GM19372 (cell line): Measurements from ENCODE around the gene KCNT1.
"Not testable (repeated sequence)": the region's sequence is repeated elsewhere in the genome, so short reads cannot be mapped to it uniquely, and the experiment has no call there.

Source experiments
- ATAC-seq: cut with Tn5 transposase; IDR thresholded peaks from one replicate; pipeline ENCODE4 v1.9.1; 2021; ENCODE audit warnings: mild to moderate bottlenecking, low read depth, moderate library complexity; ENCODE audit not compliant: unreplicated experiment

Gene KCNT1

DNA sequence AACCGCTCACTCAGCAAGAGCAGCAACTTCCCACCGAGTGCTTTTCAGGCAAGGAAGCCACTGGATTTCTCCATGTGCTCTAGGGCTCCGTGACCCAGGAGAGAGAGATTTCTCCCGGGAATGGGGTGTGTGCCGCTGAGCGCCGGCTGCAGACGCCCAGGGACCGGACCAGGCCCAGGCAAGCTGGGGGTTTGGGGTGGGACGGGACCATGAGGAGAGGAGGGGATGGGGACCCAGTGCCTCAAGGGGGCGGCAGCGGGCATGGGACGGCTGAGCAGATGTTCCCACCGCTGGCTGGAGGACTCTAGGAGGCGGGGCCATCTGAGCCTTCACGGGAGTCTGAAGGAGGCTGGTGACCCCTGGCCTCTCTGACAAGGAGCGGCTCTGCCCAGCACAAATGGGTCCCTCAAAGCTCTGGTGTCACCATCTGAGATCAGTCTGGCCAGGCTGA is 30.4 kb upstream of the KCNT1 start:
- ATAC-seq, result no peak

DNA sequence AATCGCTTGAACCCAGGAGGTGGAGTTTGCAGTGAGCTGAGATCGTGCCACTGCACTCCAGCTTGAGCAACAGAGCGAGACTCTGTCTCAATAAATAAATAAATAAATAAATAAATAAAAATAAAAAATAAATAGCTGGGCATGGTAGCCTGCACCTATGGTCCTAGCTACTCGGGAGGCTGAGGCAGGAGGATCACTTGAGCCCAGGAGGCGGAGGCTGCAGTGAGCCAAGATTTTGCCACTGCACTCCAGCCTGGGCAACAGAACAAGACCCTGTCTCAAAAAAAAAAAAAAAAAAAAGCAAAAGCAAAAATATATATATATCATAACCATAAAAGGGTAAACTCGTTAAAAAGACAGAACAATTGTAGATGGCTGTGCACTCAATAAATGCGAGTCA is 29.2 kb upstream of the KCNT1 start:
- not testable (repeated sequence) for ATAC-seq

DNA sequence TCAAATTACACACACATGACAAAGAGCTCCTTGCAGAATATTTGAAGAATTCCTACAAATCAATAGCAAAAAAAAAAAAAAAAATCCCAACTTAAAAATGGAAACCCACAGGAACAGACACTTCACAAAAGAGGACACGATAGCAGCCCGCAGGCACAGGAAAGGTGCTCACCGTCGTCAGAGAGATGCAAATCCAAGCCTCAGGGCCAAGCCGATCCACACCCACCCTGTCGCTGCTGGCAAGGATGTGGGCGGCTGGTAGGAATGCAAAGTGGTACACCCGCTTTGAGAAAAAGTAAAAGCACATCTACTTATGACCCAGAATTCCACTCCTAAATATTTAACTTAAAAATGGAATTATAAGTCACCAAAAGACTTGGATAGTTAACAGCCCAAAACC is 28.0 kb upstream of the KCNT1 start:
- no peak for ATAC-seq

DNA sequence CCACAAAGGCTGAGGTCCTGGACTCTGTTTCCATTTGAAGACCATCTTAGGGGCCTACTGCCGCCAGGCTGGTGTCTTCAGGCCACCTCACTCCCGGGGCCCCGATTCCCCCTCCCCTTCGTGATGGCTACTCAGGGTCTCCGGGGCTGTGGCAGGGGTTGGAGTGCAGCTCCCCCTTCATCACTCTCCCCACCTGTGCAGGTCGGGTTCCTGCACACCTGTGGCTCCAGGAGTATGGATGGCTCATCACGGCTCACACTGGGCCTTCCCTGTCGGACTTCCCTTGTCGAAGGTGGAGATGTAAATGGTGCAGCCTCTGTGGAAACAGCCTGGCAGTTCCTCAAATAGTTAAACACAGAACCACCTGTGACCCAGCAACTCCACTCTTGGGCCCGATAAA is 27.0 kb upstream of the KCNT1 start:
- no peak for ATAC-seq

DNA sequence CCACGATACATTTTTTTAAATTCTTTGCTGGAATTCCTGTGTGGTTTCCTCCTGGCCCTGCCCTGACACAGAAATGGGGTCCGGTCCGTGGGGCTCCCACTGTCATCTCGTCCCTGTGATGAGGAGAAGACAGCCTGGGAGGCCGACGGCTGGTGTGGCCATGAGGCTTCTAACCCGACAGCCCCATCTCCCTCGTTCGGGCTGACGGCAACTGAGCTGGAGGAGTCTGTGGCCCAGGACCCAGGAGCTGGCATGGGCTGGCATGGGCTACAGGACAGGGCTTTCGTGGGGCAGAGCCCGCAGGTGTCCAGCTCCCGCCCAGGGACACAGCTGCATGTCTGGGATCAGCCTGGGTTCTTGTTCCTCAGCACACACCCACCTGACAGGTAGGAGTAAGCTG is 25.1 kb upstream of the KCNT1 start:
- no peak for ATAC-seq

DNA sequence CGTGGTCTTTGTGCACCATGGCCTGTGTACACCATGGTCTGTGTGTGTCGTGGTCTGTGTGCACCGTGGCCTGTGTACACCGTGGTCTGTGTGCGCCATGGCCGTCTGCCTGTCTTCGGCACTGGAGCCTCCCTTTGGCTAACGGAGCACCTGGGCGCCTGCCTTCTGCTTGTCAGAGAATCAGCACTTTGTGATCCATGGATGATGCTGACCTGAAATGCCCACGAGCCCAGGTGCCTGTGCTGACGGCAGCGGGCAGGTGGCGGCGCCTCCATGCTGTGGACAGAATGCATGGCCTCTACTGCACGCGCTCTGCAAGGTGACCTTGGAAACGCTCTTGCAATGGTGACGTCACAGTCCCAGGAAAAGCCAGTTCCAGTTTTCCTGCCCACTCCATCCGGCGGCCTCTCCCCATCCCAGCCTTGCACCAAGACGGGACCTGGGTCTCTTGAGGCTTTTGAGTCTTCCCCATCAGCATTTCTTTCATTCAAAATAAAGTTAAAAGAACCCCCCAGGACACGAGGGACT is 24.3 kb upstream of the KCNT1 start:
- ATAC-seq, result no peak

DNA sequence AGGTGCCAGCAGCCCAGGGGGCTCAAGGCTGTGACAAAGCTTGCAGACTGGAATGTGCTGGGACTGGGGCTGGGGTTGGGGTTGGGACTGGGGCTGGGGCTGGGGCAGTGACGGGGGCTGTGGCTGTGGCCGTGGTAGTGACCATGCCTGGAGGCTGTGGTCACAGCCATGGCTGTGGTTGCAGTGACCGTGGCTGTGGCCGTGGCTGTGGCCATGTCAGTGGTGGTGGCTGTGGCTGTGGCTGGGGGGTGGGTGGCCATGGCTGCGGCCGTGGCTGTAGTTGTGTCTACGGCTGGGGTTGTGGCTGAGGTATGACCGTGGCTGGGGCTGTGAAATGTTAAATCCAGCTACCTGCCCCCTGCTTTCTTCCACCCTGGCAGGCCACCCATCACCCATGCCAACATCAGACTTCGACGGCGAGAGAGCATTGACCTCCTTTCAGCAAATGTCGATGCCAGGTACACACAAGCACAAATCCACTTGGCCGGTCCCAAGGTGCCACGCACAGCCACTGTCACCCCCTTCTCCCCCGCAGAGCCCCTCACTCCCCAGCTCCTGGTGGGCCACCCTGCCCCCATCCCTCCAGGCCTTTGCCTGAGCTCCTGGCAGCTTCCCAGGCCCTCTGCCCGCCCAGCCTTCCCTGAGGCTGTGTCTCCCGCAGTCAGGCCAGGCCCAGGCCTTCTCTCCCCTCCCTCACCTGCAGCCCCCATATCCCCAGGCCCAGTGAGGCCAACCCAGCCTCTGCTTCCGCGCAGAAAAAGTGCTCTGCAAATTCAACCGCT is 23.6 kb upstream of the KCNT1 start:
- no peak for ATAC-seq

DNA sequence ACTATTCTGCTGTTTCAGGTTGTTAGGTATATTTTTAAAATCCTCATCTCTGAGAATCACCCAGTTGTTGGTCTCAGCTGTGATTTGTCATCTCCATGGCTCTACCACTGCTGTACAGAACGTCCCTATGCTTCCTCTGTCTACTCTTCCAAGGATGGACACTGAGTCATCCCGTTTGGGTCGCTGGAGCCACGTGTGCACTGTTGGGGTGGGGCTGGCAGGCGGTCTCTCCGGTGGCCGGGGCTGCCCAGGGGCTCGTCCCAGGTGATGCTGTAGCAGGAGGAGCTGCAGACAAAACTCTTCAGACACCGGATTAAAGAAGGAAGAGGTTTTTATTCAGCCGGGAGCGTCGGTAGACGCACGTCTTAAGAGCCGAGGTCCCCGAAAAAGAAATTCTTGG is 21.9 kb upstream of the KCNT1 start:
- no peak for ATAC-seq

DNA sequence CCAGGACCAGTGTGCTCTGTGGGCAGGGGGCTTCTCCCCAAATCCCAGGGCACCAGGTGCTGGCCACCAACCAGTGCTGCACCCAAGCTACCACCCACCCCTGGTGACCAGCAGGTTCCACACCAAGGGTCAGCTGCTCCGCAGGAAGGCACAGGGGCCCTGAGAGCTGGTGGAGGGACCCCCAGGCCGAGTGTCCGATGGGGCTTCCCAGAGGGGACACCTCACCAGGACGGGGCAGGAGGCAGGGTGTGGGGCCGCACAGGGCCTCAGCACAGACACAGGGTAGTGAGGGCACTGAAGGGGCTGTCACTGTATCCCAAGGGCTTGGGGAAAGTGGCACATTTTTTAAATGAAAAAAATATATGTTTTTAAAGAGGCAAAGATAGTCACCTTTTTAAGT is 20.8 kb upstream of the KCNT1 start:
- ATAC-seq, result no peak

DNA sequence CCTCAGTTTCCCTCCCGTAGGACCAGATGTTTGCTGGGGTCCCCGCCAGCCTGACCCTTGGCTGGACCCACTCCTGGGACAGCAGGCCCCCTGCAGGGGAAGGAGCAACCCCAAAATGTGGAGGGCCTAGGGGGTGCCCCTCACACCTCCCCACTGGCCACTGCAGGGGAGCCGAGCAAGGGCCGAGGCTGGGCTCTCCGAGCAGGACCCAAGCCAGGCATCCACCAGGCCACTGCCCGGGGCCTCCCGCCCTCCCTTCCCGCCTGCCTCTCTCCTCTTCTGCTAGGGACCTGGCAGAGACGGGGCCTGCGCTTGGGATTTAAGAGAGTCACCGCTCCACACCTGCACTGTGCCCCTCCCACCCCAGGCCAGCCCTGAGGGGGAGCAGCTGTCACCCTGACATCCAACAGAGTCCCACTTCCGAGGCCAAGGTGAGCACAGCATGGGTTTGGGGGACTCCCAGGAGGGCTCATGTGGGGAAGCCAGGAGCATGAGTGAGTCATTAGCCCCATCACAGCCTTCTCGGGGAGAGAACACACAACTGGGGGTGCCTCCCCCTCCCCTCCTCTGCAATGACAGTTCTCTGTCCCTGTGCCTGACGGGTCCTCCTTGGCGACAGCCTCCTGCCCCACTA is 18.5 kb upstream of the KCNT1 start:
- ATAC-seq, result no peak

DNA sequence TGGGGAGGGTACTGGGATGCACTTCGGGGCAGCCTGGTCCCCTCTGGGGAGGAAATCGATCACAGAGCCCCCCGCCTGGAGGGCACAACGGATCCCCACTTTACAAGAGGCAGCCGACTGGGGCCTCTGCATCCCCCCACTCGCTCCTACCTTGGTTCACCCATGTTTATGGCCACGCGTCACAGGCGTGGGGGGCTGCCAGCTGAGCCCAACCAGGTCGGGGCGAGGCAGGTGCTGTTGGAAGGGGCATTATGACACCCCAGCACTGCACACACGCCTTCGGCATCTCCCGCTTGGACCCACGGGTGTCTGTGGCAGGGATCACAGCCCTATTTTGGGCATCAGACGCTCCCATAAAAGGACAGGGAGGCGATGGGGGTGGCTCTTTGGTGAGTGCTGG is 17.3 kb upstream of the KCNT1 start:
- no peak for ATAC-seq

DNA sequence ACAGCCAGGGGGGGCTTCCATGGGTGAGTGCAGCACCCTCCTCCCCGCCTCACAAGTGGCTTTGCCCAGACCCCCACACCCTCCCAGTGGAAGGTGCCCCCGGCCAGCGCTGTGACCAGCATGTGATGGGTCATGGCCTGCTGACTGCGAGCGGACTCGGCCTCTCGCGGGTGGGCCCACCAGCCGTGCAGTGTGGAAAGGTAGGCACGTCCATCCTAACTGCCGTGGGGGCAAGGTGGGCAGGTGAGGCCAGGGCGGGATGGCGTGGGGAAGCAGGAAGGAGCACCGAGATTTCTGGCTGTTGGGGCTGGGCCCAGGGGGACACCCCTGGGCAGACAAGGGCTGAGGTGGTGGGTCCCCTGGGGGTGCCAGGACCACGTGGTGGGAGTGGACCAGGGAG is 14.8 kb upstream of the KCNT1 start:
- no peak for ATAC-seq

DNA sequence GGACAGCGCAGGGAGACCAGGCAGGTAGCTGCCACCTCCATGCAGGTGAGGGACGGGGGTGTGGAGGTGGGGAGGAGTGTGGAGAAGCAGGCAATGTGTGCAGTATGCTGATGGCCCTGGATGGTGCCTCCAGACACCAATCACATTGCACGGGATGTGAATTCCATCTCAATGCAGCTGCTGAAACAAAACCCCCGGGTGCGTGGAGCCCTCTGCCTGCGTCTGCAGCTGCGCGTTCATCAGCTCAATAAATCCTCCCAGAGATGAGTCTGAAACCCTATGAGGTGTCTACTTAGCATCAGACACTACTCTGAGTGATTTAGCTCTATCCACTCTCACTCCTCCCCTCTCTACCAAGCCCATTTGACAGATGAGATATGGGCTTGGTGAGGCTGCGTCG is 13.0 kb upstream of the KCNT1 start:
- no peak for ATAC-seq

DNA sequence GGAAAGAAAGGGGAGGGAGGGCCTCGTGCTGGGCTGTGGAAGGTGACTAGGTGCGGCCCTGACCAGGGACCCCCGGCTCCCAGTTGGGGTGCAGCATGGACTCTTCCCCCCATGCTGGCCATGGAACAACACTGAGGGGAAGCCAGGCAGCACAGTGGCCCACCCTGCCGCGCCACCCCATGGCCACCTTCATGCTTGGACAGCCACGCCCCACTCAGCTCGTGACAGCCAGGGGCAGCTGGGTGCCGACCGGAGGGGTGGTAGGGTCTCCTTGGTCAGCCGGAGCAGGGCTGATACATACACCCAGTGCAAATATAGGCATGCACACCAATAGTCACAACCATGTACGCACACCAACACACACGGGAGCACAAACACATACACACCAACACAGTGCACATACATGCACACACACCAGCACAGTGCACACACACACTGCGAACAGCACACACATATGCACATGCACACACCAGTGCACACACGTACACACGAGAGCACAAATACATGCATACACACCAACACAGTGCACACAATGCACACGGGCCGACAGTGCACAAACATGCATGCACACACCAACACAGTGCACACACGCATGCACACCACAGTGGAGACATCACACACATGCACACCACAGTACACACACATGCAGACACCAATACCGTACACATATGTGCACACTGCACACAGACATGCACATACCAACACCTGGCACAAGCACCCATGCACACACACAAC is 11.0 kb upstream of the KCNT1 start:
- ATAC-seq, result no peak

DNA sequence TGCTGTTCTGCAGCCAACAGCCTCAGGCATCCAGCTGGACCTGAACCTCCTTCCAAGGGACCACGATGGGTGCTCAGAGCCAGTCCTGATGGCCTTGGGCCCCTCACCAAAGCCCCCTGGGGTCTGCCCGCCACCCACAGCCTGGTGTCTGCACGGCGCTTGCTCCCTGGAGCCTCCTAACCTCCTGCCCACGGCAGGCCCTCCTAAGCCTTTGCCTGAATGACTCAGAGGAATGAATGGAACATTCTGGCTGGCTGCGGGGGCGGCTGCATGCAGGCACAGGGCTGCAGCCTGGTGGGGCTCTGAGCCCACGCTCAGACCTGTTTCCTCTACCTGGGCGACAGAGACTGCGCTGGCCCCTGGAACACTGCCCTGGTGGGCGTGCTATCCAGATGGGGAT is 9.6 kb upstream of the KCNT1 start:
- ATAC-seq, result no peak

DNA sequence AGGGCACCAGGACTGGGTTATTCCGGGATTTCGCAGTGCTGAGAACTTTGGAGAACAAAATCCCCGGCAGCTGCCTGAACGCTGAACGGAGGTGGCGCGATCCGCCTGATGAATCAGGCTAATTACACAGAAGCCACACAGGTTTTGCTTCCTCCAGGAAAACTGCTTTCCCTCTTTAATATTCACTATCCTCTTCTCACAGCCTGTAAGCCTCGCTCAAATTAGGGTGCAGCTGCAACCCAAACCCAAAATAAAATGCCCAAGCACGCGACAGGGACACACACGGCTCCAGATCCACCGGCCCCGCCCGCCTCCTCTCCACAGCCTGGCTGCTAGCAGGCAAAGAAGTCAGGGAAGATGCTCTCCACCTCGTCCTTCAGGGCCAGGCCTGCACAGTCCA is 8.7 kb upstream of the KCNT1 start:
- ATAC-seq, result no peak

DNA sequence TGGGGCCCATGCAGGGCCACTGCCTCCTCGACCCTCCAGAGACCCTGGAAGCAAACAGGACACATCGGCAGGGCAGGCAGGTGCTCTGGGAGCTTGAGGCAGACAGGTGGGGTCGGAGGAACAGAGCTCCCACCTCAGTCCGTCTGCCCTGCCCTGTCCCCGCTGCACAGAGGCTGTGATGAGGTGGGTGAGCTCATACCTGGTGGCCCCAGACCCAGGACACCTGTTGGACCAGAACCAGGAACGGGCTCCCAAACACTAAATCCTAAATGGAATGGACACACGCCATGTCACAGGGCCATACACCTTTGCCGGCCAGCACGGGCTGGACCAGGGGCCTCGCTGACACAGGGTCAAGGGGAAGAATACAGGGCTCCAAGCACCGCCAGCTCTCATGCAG is 8.2 kb upstream of the KCNT1 start:
- no peak for ATAC-seq

DNA sequence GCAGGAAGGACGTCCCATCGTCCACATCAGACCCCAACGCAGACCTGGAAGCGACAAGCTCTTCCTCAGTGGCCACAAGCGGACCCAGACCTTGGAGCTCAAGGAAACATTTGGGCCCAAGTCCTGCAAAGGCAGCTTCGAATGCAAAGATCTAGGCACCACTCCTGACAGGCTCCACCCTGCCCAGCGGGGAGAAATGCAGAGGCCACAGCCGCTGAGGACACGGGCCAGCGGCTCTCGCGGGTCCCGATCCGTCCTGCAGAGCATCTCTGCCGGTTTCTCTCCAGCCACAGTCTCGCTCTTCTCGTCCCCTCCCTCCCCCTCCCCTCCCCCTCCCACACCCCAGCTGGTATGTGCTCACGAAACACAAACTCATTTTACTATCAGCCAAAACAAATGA is 7.6 kb upstream of the KCNT1 start:
- ATAC-seq, result no peak

DNA sequence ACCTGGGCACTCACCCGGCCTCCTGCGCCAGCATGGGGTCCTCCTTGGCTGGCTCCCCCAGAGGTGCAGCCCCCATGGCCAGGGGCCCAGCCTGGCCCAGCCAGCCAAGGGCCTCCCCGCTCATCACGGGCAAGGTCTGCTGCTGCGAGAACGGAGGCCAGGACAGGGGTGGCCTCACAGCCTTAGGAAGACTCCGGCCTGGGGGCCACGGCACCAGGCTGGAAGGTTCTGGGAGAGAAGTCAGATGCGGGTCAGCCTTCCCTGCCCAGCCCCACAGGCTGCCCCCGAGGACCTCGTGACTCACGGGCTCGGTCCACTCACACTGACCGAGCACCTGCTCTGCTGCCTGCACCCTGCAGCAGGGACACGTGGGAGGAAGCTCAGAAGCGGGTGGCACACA is 6.9 kb upstream of the KCNT1 start:
- no peak for ATAC-seq

DNA sequence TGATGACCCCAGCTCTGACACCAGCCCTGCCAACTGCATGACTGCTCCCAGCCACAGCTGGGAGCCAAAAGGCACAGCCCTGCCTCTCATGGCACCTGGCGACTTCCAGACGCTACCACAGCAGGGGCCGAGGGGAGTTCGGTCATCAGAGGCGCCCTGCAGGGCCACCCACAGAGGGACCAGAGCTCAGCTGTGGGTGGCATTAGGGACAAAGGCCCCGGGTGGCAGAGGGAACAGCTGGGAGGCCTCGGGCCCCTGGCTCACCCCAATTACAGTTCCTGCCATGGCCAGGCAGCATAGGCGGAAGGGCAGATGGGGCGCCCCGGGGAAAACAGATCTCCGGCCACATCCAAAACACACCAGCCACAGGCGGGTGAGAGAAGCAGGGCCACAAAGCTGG is 6.3 kb upstream of the KCNT1 start:
- ATAC-seq, result no peak

DNA sequence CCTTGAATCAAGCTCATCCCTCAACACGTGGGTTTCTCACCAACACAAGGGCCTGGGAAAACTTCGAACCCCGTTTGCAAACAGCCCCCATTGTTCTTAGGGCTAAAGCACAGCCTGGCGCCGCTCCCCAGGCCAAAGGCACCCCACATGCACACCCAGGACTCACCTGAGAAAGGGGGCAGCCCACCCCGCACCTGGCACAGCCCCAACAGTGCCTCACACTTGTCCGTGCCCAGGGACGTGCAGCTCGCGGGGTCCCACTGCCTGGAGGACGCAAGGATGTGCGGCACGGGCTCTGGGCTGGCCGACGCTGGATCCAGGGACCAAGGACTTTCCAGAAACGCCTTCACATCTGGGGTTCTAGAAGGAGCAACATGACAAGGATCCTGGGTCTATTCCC is 5.5 kb upstream of the KCNT1 start:
- ATAC-seq, result no peak

DNA sequence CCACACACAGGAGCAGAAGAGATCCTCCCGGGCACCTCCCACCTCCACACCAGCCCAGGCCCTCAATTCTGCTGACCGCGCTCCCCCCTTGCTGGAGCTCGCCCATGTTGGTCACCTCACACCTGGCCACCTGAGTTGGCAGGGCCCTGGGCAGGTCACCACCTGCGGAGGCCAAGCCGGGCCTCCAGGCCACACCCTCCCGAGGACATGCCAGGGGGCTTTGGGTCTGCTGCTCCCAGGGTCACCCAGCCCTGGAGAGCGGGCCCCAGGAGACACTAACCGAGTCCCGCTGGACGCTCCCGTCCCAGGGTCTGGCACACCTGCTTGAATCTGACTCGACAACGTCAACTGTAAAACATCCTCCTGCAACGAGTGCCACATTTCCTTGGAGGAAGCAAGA is 4.8 kb upstream of the KCNT1 start:
- ATAC-seq, result no peak
